ENCODE measurements around the gene MKKS.

Gene MKKS

DNA sequence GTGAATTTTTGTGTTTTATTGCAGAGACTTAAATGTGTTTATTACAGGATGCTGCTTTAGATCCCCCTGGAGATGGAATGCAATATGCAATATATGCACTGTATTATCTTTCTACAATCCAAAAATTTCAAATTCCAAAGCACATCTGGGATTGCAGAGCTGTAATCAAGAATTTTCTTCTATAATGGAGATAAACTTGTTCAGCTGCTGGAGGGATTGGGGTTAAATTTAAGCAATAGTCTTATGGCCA lies 66.4 kb downstream of the MKKS start:
- DNase-seq: no peak

DNA sequence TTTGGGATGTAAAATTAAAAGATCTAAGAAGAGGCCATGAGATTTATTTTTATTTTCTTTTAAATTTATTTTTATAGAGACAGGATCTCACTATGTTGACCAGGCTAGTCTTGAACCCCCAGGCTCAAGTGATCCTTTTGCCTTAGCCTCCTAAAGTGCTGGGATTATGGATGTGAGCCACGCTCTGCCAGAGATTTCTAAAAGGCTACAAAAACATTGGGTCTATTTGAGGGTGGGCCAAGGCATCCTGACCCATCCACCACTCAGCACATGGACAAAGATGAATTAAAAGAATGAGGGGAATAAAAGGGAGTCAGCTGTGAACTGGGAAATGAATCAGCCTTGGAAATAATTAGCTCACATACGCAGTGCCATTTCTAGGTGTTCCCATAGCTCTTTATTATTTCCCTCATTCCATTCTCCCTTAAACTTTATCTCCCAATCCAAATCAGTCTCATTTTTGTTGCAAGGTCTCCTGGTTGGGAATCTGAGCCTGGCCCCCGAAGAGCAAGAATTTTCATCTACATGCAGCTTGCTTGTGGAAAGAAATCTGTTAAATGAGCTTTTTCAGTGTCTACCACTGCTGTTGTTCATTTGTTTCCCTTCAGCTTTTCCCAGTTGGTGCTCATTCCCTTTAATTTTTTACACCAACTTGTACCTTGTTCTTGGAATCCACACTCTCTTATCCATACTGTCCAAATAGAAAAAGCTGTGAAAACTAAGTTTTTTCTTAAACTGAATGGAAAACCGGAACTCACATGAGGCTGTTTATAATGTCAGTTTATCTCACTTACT lies 66.9 kb downstream of the MKKS start:
- no peak for DNase-seq

DNA sequence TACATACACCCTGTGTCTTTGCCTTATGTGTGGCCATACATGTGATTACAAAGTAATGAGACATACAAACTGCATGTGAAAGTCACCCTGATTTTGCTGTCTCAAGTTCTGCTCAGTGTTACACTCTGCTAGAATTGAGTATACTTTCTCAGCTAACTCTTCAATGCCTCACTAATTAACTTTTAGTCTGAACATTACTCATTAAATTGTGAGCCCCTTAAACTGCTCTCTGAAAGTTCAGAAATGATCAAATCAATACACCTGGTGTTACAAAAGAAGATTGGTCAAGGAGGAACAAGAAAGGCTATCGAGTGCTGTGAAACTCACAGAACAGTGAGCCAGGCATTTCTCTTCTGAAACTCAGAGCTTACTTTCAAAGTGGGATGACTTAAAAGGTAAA lies 71.3 kb downstream of the MKKS start:
- DNase-seq: no peak

DNA sequence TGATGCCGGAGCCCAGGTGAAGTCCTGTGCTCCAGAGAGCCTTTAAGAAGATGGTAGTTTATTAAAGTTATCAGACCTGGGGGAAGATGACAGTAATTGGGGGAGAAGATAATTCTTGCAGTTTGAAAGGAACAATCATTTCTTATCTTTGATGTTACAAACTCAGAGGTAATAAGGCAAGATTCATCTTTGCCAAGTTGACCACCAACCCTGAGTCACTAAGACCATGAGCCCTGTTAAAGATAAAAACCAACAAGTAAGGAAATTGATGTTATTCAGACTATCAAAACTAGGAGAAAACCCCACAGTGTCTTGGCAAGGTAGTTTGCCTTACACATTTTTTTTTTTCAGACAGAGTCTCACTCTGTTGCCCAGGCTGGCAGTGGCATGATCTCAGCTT lies 73.1 kb downstream of the MKKS start:
- no peak for DNase-seq

DNA sequence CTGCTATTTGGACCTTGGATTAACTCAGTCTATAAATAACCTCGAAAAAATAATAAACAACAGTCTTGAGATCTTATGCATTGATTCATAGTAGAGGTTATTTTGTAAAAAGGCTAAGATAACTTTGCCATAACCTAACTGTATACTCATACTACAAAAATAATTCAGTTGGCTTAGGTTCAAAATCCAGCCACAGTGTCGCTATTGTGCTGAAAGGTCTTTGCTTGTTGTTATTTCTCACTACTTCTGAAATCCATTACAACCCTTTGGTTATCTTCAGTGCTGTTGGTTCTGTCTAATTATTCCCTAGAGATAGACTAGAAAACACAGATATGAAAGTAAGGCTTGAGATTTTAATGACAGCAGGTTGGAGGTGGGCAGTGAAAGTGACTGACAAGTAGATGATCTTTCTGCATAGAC lies 74.4 kb downstream of the MKKS start:
- no peak for DNase-seq

DNA sequence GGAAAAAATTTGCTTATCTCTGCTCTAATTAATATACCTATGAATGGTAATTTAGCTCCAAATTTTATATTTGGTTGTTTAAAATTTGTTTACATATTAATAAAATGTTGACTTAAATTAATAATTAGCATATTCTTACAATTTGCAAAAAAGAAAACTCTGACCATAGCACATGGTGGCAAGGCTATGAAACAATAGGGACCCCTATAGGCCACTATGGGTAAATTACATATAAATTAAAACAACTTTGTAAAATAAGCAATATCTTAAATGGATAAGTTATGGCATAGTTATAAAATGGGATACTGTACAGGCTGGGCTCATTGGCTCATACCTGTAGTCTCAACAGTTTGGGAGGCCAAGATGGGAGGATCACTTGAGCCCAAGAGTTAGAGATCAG lies 76.0 kb downstream of the MKKS start:
- no peak for DNase-seq

DNA sequence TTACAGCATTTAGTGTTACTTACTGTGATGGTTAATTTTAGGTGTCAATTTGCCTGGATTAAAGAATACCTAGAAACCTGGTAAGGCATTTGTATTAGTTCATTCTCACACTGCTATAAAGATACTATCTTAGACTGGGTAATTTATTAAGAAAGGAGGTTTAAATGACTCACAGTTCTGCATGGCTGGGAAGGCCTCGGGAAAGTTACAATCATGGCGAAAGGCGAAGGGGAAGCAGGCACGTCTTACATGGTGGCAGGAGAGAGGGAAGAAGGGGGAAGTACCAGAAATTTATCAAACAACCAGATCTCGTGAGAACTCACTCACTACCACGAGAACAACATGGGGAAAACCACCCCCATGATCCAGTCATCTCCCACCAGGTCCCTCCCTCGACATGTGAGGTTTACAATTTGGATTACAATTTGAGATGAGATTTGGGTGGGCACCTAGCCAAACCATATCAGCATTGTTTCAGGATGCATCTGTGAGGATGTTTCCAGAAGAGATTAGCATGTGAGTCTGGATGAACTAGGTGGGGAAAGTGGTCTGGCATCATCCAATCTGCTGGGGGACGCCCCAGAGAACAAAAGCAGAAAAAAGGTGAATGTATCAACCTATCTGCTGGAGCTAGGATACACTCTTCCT lies 76.8 kb downstream of the MKKS start:
- no peak for DNase-seq

DNA sequence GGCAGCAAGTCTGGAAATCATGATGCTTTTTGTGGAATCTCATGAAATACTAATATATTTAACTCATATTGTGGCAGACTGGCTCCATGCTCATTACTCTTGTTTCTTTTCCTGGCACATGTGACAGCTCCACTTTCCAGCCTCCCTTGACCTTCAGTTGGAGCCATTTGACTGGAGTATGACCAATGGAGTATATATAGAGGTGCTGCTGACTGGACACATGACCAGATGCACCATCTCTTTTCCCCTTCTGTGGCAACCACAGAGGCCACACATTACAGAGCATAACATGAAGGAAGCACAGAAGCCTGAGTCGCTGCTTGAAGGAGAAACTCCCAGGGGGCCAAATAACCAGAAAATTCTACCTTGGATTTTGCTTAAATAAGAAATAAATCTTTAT lies 77.4 kb downstream of the MKKS start:
- no peak for DNase-seq

DNA sequence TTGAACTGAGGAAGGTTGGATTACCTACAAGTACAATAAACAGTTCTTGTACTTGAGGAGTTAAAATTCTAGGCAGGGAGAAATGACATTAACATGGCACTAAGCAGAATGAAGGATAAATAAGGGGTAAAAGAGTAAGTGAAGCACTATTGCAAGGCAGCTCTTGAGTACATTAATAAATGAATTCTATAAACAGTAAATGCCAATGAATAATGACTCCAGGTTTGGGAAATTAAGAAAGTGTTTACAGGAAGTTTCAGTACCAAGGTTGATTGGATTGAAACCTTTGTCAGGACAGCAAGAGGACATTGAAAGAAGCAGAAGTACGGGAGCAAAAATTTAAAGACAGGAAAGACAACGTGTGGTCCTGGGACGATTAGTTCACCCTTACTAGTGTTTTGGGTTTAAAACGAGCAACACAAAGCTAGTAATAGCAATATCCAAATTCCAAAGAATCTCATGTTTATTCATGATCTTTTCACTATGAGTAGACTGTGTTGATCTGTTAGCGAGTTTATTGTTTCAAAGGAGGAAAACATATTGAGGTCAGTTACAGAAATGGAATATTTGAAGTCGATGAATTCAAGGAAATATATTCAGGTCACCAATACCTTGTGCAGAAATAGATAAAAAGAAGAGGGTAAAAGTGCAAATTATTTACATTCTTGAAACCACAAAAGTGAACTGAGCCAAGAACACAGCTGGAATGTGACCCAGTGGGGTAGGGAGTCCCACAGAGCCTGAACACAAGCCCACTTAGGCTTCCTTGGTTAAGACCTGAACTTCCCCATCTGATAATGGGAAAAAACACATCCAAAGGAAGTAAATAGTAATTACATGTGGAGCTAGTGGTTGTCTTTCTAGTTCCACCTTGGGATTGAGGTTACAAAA lies 80.8 kb downstream of the MKKS start:
- DNase-seq: no peak

Data from MV-4-11 (cell line).